ENCODE data around the gene PSMB2.
A peak's percentile ranks its signal among the peaks of the same experiment; 100 is the strongest.

PSMB2 gene

GRCh38 chr1:35640380-35641232, 720 bp downstream of the PSMB2 start:
- H3K36me3 ChIP-seq, result peaks cover 4% of the 10 kb centered on the region; the same call in 1 of the 2 replicates
- H3K4me1 ChIP-seq, result no peaks in the 10 kb centered on the region
- peak overlapping the region; percentile 85 for H3K4me3 ChIP-seq (ENCODE audit: low read depth, low read length)
- H3K9me3 ChIP-seq, result no peaks in the 10 kb centered on the region
- no peaks in the 10 kb centered on the region for H3K27me3 ChIP-seq
- TF ChIP-seq CTCF (IDR thresholded peaks at IDR 0.05; ENCODE audit: low read depth, low read length), result no peak
- DNase-seq, result no peak

GRCh38 chr1:35637401-35637809, 3.9 kb downstream of the PSMB2 start:
- peaks cover 7% of the 10 kb centered on the region for H3K36me3 ChIP-seq
- H3K4me3 ChIP-seq (ENCODE audit: low read depth, low read length), result peak overlapping the region; percentile 23
- no peak for TF ChIP-seq CTCF (IDR thresholded peaks at IDR 0.05; ENCODE audit: low read depth, low read length)
- DNase-seq, result no peak
- H3K27me3 ChIP-seq, result no peaks in the 10 kb centered on the region
- no peaks in the 10 kb centered on the region for H3K4me1 ChIP-seq
- H3K9me3 ChIP-seq, result no peaks in the 10 kb centered on the region

- no peak for TF ChIP-seq CTCF (IDR thresholded peaks at IDR 0.05; ENCODE audit: low read depth, low read length)
- DNase-seq, result no peak
- Histone ChIP-seq H3K9me3 (no peaks in the 10 kb centered on the region), H3K27me3 (no peaks in the 10 kb centered on the region), H3K36me3 (peaks cover 14% of the 10 kb centered on the region), H3K4me3 (ENCODE audit: low read depth, low read length) (no peak overlapping the region), H3K4me1 (no peaks in the 10 kb centered on the region)
These were observed 7.8 kb downstream of the PSMB2 start for GRCh38 chr1:35633547-35633946.

GRCh38 chr1:35631396-35631795, 9.9 kb downstream of the PSMB2 start:
- H3K36me3 ChIP-seq, result peaks cover 14% of the 10 kb centered on the region
- TF ChIP-seq CTCF (IDR thresholded peaks at IDR 0.05; ENCODE audit: low read depth, low read length), result no peak
- no peak overlapping the region for H3K4me3 ChIP-seq (ENCODE audit: low read depth, low read length)
- H3K9me3 ChIP-seq, result no peaks in the 10 kb centered on the region
- DNase-seq, result no peak
- no peaks in the 10 kb centered on the region for H3K4me1 ChIP-seq
- no peaks in the 10 kb centered on the region for H3K27me3 ChIP-seq

- H3K4me3 ChIP-seq (ENCODE audit: low read depth, low read length), result no peak overlapping the region
- no peaks in the 10 kb centered on the region for H3K4me1 ChIP-seq
- no peak for DNase-seq
- H3K27me3 ChIP-seq, result no peaks in the 10 kb centered on the region
- peaks cover 10% of the 10 kb centered on the region for H3K36me3 ChIP-seq
- H3K9me3 ChIP-seq, result no peaks in the 10 kb centered on the region
- TF ChIP-seq CTCF (IDR thresholded peaks at IDR 0.05; ENCODE audit: low read depth, low read length), result no peak
These were observed 12.3 kb downstream of the PSMB2 start for GRCh38 chr1:35629051-35629450.

GRCh38 chr1:35623832-35624231, 17.5 kb downstream of the PSMB2 start:
- DNase-seq, result no peak
- H3K4me1 ChIP-seq, result no peaks in the 10 kb centered on the region
- no peak overlapping the region for H3K4me3 ChIP-seq (ENCODE audit: low read depth, low read length)
- no peaks in the 10 kb centered on the region for H3K27me3 ChIP-seq
- TF ChIP-seq CTCF (IDR thresholded peaks at IDR 0.05; ENCODE audit: low read depth, low read length), result no peak
- no peaks in the 10 kb centered on the region for H3K9me3 ChIP-seq
- H3K36me3 ChIP-seq, result peaks cover 2% of the 10 kb centered on the region; the same call in 1 of the 2 replicates

All from BE2C (cell line).